ENCODE data around the gene ANKS1B. TPM values are rescaled to one million over a fixed set of nuclear protein-coding genes. Genes with fewer than 3 reads are reported as not detected.

ANKS1B gene
- total and polyA plus RNA-seq, 7 donors, result 1.0 to 57.3 (median 30.1) TPM; not detected in 1

DNA sequence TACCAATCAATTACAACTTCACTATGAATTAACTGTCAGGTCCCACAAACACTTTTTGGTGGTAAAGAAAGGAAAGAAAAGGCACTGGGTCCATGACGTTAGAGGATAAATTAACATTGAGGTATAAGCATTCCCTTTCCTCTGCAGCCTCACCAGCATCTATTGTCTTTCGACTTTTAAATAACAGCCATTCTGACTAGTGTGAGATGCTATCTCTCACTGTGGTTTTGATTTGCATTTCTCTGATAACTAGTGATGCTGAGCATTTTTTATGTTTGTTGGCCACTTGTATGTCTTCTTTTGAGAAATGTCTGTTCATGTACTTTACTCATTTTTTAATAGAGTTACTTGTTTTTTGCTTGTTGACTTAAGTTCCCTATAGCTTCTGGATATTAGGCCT, 9.4 kb downstream of the ANKS1B start:
- H3K4me3 ChIP-seq, result no peak overlapping the region
- WGBS, 2 donors, result 48 to 72% methylated on average over 2 of the region's 2 CpGs
- no peak for DNase-seq
- TF ChIP-seq POLR2AphosphoS5 (IDR thresholded peaks at IDR 0.05), result no peak
- TF ChIP-seq CTCF (IDR thresholded peaks at IDR 0.05), result no peak
- TF ChIP-seq EP300 (IDR thresholded peaks at IDR 0.05), result no peak
- no peak for TF ChIP-seq POLR2A (IDR thresholded peaks at IDR 0.05)
- H3K27me3 ChIP-seq, result no peaks in the 10 kb centered on the region
- no peak overlapping the region for H3K27ac ChIP-seq
- no peaks in the 10 kb centered on the region for H3K36me3 ChIP-seq
- intact Hi-C loops (cut with DNase I), result no loop called here
- H3K9me3 ChIP-seq, result no peaks in the 10 kb centered on the region
- H3K4me1 ChIP-seq, result peaks cover 0 to 23% (median 9%) of the 10 kb centered on the region in 4 donors

DNA sequence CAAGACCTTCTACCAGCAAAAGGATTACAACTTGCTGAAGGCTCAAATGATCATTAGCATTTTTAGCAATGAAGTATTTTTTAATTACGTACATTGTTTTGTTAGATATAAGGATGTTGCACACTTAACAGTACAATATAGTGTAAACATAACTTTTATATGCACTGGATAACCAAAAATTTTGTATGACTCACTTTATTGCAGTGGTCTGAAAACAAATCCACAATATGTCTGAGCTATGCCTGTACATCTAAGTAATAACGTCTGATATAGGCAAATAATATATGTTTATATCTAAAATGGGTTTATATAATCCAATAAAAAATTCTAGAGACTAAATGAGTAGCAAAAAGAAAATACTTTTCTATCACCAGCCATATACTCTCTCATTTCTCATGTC, 10.6 kb downstream of the ANKS1B start:
- H3K4me1 ChIP-seq, result peaks cover 0 to 17% (median 5%) of the 10 kb centered on the region in 4 donors
- no peak for DNase-seq
- TF ChIP-seq POLR2AphosphoS5 (IDR thresholded peaks at IDR 0.05) (no peak), POLR2A (IDR thresholded peaks at IDR 0.05) (no peak), CTCF (IDR thresholded peaks at IDR 0.05) (no peak)
- no peak overlapping the region for H3K4me3 ChIP-seq
- no peak overlapping the region for H3K27ac ChIP-seq
- no peaks in the 10 kb centered on the region for H3K27me3 ChIP-seq
- no peaks in the 10 kb centered on the region for H3K36me3 ChIP-seq
- WGBS, 2 donors, result 62 to 81% methylated on average over 2 of the region's 2 CpGs
- intact Hi-C loops (cut with DNase I), result no loop called here
- H3K9me3 ChIP-seq, result no peaks in the 10 kb centered on the region

- no peak for DNase-seq
- TF ChIP-seq POLR2A (IDR thresholded peaks at IDR 0.05), result no peak
- TF ChIP-seq POLR2AphosphoS5 (IDR thresholded peaks at IDR 0.05), result no peak
- TF ChIP-seq CTCF (IDR thresholded peaks at IDR 0.05), result no peak
- TF ChIP-seq EP300 (IDR thresholded peaks at IDR 0.05), result no peak
- 67 to 71% methylated on average over 2 of the region's 2 CpGs for WGBS, 2 donors
- Histone ChIP-seq H3K4me3 (no peak overlapping the region), H3K9me3 (no peaks in the 10 kb centered on the region), H3K36me3 (no peaks in the 10 kb centered on the region), H3K27me3 (no peaks in the 10 kb centered on the region), H3K4me1 (no peaks in the 10 kb centered on the region), H3K27ac (no peak overlapping the region)
- intact Hi-C loops (cut with DNase I), result no loop called here
Observed at GRCh38 chr12:99966429-99966828, 18.3 kb downstream of the ANKS1B start.

- no peaks in the 10 kb centered on the region for H3K36me3 ChIP-seq
- no peaks in the 10 kb centered on the region for H3K9me3 ChIP-seq
- no peak for DNase-seq
- WGBS, 2 donors, result 63 to 65% methylated on average over 3 of the region's 3 CpGs
- H3K27me3 ChIP-seq, result no peaks in the 10 kb centered on the region
- no peak for TF ChIP-seq POLR2A (IDR thresholded peaks at IDR 0.05)
- TF ChIP-seq POLR2AphosphoS5 (IDR thresholded peaks at IDR 0.05), result no peak
- no peak for TF ChIP-seq EP300 (IDR thresholded peaks at IDR 0.05)
- TF ChIP-seq CTCF (IDR thresholded peaks at IDR 0.05), result no peak
- peaks cover 0 to 21% (median 8%) of the 10 kb centered on the region in 4 donors for H3K4me1 ChIP-seq
- no peak overlapping the region for H3K27ac ChIP-seq
- H3K4me3 ChIP-seq, result no peak overlapping the region
- intact Hi-C loops (cut with DNase I), result no loop called here
Observed at GRCh38 chr12:99960311-99960710, 24.4 kb downstream of the ANKS1B start.

DNA sequence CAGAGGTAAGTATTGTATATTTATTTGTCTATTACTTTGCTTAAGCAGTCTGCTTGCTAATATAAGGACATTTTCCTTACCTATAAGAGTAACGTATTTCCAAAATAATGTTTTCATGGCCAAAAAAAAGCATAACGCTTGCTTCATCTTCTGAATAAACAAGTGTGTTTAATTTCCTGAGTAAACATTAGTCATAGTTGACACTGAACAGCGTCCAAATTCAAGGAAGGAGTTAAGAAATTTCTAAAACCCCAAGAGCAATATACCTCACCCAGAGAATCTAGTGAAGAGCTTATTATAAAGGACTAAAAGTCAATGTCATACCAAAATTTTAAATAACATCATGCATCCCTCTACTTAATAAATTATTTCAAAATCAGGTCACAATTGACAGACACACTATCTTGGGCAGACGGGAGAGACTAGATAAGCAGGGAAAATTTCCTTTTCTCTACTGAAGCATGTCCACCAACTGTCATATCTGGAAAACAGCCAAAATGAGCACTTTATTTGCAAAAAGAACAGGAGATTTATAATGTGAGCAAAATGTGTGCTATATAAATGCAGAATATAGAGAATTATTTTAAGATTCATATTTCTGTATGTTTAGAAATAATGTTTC, 25.1 kb downstream of the ANKS1B start:
- no peaks in the 10 kb centered on the region for H3K27me3 ChIP-seq
- 9 to 38% methylated on average over 4 of the region's 4 CpGs for WGBS, 2 donors
- H3K27ac ChIP-seq, result no peak overlapping the region
- no peaks in the 10 kb centered on the region for H3K9me3 ChIP-seq
- DNase-seq, result no peak
- no peak for TF ChIP-seq EP300 (IDR thresholded peaks at IDR 0.05)
- TF ChIP-seq POLR2A (IDR thresholded peaks at IDR 0.05), result no peak
- TF ChIP-seq CTCF (IDR thresholded peaks at IDR 0.05), result no peak
- no peak for TF ChIP-seq POLR2AphosphoS5 (IDR thresholded peaks at IDR 0.05)
- no peaks in the 10 kb centered on the region for H3K36me3 ChIP-seq
- H3K4me1 ChIP-seq, result peaks cover 0 to 21% (median 8%) of the 10 kb centered on the region in 4 donors
- no peak overlapping the region for H3K4me3 ChIP-seq
- intact Hi-C loops (cut with DNase I), result no loop called here
